ENCODE measurements around the gene VRK1.

The VRK1 gene

GRCh38 chr14:96792003-96792402 lies 5.2 kb upstream of the VRK1 start:
- no peak for DNase-seq (ENCODE audit: low spot score)

GRCh38 chr14:96792591-96792990 lies 4.6 kb upstream of the VRK1 start:
- no peak for DNase-seq (ENCODE audit: low spot score)

DNA sequence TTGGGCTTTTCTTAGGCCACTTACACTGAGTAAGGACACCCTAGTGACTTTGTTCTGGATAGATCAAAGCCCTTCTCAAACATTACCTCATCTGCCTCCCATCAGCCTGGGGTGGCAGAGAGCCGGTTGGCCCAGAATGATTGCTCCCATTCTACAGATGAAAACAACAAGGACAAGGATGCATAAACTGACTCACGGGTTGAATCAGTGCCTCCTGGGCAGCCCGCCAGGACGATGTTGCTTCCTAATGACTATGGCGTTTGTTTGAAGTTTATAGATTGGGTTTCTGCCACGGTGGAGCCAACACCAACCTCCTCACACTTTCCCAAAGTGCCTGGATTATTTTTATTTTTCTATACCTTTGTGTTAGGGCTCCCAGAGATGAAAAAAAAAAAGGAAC lies 3.6 kb upstream of the VRK1 start:
- DNase-seq (ENCODE audit: low spot score) = no peak

DNA sequence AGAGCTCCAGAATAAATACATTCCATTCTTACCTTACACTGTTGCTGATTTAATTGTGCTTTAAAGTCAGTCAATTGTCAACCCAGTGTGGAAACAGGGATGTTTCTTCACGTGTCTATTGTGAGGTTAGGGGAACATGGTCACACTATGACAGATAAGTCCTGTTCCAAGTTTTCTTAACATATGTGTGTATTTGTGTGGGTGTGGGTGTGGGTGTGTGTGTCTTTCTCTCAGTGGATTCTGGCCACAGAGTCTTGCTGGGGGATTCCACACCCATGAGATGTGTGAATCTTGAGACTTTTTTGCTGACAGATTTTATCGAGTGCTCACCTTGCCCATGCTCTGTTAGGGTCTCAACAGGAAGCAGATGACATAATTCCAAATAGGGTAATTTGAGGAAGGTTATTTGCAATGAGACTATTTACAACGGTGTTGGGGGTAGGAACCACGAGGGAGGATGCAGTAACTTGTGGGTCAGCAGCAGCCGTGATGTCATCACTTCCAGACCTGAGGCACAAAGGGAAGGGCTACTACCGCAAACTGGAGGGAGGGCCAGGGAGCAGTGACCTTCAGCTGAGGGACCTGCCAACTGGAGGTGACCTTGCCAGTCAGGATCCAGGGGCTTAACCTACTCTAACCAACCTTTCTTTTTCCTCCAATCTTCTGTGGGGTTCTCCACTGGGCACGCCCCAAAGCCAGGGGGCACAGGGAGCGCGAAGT lies 1.9 kb upstream of the VRK1 start:
- no peak for DNase-seq (ENCODE audit: low spot score)

DNA sequence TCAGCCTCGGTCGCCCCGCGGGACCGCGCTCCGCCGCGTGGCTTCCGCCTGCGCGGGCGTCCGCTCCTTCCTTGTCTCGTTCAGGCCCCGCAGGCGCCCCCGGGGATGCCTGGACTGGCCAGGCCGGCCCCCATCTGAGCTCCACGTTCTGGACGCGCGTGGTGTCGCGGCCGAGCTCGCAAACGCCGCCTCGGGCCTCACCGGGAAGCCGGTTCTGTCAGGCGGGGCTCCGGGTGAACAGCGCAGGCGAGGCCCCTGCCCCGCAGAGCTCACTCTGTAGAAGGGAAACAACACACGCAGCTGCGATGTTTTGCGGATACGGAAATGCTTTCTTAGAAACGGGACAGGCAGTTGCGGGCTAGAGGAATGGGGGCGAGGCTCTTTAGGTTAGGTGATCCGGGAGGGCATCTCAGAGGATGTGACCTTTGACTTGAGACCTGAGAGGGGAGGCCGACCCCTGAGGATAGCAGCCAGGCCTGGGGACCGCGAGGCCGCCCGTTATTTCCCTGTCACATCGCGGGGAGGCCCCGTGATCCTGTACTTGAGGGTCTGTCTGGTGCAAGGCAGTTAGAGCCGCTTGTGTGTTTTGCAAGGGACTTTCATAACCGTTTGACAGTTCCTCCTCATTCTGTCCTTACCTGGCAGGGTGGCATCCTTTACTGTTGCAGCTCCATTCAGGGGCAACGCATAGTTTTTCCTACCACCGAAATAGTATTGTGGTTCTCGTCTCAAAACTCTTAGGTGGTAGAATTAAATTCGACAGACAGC lies 584 bp downstream of the VRK1 start:
- peak; percentile 10 for DNase-seq (ENCODE audit: low spot score)

DNA sequence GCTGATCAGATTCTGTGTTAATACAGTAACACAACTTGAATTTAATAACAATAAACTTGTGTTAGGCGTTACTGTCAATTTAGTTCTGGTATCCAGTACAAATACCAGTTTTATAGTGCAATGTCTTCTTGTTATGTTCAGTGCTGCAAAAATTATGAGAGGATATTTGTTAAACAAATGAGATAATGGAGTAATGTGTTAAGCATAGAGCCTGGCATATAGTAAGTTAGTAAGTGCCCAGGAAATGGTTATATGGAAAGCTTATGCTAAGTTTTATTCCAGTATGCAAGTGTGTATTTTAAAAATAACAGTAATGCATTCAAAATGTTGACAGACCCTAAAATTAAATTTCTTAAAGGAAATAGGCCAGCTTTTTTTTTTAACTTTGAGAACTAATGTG lies 1.8 kb downstream of the VRK1 start:
- no peak for DNase-seq (ENCODE audit: low spot score)

GRCh38 chr14:96799489-96800054 lies 2.4 kb downstream of the VRK1 start:
- no peak for DNase-seq (ENCODE audit: low spot score)

DNA sequence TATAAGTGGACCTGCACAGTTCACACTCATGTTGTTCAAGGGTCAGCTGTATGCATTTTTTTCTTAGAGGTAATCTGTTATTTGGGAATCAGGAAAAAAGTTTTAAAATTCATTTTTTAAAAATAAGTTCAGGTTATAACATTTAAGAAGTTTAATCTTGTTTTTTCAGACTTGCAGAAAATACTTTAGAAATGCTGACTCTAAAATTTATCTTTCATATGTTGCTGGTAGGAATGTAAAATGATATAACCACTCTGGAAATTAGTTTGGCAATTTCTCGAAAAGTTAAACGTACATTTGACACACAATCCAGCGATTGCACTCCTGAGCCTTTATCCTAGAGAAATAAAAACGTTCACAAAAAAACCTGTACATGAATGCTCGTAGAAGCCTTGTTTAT lies 4.7 kb downstream of the VRK1 start:
- DNase-seq (ENCODE audit: low spot score) = no peak

- no peak for DNase-seq (ENCODE audit: low spot score)
These were observed 5.8 kb downstream of the VRK1 start for GRCh38 chr14:96802963-96803362.

GRCh38 chr14:96803958-96804357 lies 6.8 kb downstream of the VRK1 start:
- no peak for DNase-seq (ENCODE audit: low spot score)

GRCh38 chr14:96804895-96805294 lies 7.7 kb downstream of the VRK1 start:
- no peak for DNase-seq (ENCODE audit: low spot score)

- DNase-seq (ENCODE audit: low spot score) = no peak
These were observed 8.8 kb downstream of the VRK1 start for GRCh38 chr14:96805956-96806355.

DNA sequence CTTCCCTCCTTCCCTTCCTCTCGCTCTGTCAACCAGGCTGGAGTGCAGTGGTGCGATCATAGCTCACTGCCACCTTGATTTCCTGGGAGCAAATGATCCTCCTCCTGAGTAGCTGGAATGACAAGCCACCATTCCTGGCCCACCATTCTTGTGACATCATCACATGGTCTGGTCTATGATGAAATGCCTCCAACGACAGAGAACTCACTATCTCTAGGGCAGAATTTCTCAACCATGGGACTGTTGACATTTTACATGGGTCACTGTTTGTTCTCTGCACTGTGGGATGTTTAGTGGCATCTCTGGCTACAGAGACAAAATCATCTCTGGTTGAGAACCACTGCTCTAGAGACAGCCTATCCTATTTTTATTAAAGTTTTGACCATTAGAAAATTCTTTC lies 9.7 kb downstream of the VRK1 start:
- no peak for DNase-seq (ENCODE audit: low spot score)

- DNase-seq (ENCODE audit: low spot score) = no peak
These were observed 11.6 kb downstream of the VRK1 start for GRCh38 chr14:96808619-96809406.

DNA sequence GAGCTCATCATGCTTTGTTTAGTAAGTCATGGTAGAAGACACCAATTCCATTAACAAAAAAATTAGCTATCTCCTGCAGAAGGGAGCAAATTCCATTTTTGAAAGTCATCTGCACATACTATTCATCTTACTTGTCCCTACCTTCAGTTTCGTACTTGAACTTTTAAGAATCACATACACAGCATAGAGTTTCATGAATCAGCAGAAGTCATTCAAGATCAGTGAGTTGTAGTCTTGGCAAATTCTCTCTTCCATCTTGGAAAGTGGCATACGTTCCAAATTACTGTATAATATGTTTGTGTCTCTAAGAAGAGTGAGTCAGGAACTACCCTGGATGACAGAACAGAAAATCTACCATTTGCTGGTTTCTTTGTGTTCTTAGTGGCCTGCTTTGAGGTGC lies 14.1 kb downstream of the VRK1 start:
- no peak for DNase-seq (ENCODE audit: low spot score)

DNA sequence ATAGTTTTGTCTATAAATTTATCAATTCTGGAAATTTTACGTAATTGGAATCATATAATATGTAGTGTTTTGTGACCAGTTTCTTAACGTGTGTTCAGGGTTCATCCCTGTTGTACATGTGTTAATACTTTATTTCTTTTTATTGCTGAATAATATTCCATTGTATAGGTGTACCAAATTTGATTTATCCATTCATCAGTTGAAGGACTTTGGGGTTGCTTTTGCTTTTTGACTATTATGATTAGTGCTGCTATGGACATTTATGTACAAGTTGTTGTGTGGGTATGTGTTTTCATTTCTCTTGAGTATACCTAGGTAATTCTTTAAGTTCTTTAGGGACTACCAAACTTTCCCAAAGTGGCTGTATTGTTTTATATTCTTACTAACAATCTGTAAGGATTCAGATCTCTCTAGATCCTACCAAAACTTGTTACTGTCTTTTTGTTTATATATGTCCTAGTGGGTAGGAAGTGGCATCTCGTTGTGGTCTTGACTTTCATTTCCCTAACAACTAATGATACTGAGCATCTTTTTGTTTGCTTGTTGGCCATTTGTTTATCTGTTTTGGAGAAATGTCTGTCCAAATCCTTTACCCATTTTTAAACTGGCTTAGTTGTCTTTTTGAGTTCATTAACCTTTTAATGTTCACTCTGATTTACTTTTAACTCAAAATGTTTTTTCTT lies 14.9 kb downstream of the VRK1 start:
- no peak for DNase-seq (ENCODE audit: low spot score)

DNA sequence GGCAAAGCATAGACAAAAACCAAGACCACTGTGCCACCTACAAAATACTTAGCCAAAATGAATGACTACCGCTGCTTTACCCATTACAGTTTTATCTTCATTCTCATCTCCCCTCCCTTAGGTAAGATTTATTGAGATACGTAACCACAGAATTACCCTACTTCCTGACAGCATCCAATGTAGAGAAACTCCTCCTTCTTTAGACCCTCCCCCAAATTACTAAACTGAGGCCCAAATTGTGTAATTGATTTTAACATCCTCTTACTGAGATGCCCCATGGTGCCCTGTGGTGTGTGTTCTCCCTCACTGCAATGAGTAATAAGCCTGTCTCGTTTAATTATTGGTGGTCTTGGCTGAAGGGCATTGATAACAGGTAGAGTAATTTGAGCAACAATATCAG lies 19.1 kb downstream of the VRK1 start:
- DNase-seq (ENCODE audit: low spot score) = no peak

DNA sequence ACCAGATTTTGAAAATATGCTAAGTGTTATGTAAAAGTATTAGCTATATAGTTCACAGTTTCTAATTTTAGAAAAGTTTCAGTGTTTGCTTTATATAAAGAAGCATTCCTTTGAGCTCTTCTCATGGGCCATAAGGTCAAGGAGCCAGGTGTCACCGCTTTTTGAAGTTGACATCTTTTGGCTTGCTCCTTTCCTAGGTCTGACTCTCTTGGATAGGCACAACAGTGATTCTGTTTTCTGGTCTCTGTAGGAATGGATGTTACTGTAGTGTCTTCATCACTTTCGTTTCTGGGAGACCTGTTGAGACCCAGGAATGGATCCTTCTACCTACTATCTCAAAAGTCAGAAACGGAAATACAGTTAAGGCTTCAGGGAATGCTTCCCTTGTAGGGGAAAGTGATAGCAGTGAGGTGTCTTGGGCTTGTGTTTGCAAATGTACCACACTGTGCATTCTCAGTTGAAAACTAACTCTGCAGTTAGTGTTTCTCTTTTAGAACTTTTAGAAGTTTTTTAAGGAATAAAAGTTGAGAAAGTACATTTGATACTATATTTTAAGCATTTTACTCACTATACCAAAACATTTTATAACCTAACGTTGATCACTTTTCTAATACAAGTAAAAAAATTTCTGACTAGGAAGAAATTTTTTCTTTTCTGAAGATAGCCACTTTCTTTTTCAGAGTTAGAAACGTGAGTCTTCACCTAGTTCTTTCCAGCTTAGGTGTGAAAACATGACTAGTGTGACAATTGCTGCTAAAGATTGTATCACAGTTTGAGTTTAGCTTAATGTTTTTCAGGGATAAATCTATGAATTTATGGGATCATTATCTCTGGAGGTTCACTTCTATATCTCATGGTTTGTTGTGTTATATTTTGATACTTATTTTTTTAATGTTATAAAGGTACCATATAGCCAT lies 20.8 kb downstream of the VRK1 start:
- no peak for DNase-seq (ENCODE audit: low spot score)

- no peak for DNase-seq (ENCODE audit: low spot score)
These were observed 24.3 kb downstream of the VRK1 start for GRCh38 chr14:96821501-96821900.

DNA sequence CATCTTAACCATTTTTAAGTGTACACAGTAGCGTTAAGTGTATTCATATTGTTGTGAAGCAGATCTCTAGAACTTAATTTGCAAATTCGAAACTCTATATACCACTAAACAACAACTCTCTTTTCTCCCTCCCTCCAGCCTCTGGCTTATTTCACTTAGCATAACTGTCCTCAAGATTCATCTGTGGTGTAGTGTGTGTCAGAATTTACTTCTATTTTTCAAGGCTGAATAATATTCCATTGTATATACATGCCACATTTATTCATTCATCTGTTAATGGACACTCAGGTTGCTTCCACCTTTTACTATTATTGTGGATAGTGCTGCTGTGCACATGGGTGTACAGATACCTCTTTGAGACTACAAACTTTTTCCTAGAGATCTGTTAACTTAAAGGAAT lies 26.5 kb downstream of the VRK1 start:
- no peak for DNase-seq (ENCODE audit: low spot score)

GRCh38 chr14:96824283-96824682 lies 27.1 kb downstream of the VRK1 start:
- DNase-seq (ENCODE audit: low spot score) = no peak

Data from CD4-positive, alpha-beta T cell treated with Interleukin-15 for 4 hours (primary cell).